ENCODE data around the gene CENPP. TPM values are rescaled to one million over a fixed set of nuclear protein-coding genes. Genes with fewer than 3 reads are reported as not detected.

Gene CENPP
- 11.4 TPM for total RNA-seq

DNA sequence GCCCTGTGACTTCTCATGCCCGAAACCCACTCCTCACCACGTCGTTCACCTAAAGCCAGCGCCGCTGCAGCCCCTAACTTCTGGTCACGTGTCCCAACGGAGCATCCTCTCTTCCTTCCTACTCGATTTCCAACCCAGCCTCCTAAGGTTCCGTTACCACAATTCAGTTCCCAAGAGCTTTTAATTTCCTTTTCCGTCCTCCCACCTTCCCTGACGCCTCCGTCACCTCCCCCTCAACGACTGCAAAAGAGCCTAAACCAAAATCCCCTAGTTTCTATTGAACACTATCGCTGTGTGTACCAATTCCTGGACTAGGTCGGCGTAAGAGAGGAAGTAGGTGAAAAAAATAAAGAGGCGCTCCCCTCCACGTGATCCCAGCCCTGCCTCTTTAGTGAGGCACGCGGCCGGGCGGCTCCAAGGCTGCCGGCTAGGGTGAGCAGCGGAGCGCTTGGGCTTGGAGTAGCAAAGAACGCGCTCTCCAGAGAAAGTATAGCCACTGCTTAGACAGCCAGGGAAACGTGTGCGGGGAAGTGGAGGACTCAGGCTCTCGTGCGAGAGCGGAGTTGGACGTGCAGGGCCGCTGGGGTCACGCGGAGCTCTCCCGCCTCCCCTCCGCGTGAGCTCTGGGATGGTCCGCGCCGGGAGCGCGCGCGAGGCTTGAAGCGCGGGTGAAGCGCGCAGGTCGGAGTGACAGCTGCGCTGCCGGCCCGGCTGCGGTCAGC is at the start of gene CENPP, which contains the start of gene NOL8:
Gene CENPP, plus strand, starts transcription at position 685 of the 722 bp plus-strand sequence.
Gene NOL8, minus strand, starts transcription at position 82 of the 722 bp plus-strand sequence. CDS start 1,189 bp downstream, outside the sequence.

DNA sequence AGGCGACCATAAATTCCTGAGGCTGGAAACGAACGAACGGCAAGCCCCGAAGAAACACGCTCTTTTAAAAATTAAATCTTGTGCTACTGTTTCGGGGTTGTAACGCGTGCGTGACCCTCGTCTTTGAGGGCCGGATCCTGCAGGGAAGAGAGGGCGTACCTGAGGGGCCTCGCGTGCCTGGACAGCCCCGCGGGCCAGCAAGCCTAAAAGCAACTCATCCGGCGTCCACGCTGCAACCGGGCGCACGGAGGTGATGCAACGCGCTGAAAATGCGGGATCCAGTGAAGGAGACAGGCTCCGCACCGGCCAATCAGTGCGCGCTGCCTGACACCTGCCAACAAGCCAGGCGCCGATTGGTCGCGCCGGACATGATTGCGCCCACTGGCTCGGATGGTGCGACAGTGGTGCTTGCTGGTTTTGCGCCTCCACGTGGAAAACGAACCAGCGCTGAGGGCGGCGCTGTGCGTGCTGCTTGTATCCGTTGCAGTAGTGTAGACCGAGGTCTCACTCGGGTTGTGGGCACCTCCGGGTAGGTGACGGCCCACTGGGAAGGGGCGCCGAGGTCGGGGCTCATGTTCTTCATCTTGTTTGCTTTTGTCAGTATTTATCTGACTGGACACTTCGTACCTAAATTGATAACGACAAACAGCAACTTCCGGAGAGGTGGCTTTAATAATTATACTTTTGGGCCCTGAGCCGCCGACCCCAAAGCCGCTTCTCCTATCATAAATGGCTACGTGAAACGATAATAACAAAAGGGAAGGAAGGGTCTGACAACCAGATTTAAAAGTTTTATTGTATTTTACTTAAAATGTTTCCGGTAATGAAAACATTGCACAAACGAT is 32.1 kb upstream of the CENPP start, which contains the start of gene IARS1:
Gene IARS1, minus strand, starts transcription at position 246 of the 845 bp plus-strand sequence. CDS start 4,278 bp downstream, outside the sequence.

DNA sequence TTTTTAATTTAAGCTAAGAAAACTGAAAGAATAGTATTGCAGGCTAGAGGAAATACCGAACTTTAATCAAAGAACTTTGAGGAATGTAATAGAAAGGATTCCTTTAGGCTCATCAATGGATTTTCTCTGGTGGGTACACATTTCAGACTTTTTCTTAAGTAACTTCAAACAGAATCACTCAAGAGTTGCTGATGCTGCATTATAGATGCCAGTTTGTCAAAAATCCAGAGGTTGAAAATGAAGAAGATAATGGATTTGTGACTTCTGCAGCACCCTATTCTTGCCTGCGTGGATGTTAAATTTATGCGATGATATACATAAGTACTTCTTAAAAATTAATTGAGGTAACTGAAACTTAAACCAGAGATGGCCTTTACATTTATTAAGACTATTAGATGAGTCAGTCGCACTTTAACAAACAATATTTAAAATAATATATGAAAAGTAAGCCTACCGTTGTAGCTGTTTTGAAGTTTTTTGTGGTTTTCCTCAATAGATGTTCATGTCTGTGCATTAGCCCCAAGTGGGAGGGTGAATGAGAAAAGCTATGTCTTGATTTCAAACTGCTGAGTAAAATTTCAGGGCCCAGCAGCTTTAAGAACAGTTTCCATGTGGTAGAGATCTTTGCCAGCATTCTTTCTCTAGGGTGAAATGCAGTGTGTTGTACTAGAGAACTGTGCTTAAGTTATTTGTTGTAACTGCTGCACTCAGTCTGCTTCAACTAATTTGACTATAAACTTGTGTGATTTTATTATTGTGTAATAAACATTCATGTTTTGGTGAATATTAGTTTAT is 78.5 kb downstream of the CENPP start, which contains the start of gene OGN:
Gene OGN, minus strand, starts transcription at position 537 of the 795 bp plus-strand sequence. CDS start 1,171 bp downstream, outside the sequence.

DNA sequence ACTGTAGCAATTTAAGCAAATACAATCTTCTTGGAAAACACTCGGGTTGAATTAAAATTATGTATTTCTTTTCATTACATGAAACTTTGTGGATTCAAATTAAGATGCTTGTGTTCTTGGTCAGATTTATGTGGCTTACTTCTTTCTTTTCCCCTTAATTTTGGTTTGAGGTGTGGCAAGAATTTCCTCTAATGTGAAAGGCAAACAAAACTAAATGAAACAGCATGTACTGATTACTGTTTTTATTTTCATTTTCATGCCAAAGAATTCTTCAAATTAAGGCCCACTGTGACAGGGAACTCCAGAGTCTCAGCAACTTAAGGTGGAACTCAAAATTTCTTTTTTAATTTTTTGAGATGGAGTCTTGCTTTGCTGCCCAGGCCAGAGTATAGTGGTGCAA is 98.6 kb downstream of the CENPP start, which contains the start of gene OMD:
Gene OMD, minus strand, starts transcription at position 132 of the 400 bp plus-strand sequence. CDS start 6,913 bp downstream, outside the sequence.

DNA sequence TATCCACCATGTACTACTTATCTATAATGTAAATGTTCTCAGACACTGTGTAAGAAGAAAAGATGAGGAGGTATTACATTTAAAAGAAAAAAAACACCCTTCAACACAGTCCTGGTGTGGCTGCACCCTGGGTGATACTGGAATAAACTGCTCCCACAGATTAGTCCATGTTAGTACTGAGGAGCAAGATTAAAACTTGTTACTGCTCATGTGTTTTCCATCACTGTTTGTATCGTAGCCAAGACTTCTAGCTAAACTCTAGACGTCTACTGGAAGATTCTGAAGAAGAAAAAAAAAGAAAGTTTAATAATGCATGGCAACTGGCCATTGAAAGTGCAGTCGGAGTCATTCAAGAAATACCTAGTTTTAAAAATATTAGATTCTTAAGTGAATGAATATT is 156.6 kb downstream of the CENPP start, which contains the start of gene ASPN:
Gene ASPN, minus strand, starts transcription at position 178 of the 400 bp plus-strand sequence.

DNA sequence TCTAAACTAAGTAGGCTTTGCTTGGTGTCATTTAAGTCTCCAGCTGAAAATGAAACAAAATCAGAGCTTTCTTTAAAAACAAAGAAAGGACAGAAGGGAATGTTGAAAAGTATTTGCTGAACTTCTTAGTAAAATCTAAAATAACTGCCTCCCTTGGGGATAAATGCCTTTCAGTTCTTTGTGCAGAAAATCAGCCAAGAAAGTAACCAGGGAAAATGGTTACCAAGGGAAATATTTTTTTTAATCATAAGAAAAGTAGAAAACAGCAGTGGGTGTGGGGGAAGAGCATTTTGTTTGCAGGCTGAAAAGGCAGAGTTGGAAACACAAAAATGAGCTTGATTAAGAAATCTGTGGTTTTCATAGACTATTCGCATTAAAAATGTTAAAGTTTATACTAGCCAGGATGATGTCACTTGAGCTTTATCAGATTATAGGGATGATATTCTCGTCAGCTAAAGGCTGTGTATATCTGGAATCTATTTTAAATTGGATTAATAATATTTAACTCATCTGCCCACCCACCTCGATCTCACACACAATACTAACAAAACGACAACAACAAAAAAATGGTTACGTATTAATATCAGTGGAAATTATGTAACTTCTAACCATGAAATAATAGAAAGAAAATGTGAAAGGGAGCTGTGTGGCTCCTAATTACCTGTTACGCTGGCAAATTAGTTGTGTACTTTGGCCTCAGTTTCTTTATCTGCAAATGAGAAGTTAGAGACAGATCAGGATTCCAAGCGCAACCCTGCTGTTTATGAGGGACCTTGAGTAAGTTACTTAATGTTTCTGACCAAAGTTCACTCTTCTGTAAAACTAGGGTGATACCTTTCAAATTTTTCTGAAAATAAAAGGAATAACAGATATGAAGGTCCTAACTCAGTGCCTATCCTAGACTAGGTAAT is 210.4 kb downstream of the CENPP start, which contains the start of gene ECM2:
Gene ECM2, minus strand, starts transcription at position 51 of the 911 bp plus-strand sequence. CDS start 13,124 bp downstream, outside the sequence.

Other genes starting within 250 kb of the CENPP start
- 102 TPM for gene SPTLC1, start 210.5 kb upstream of the CENPP start, total RNA-seq
- gene IARS1, start 32.3 kb upstream of the CENPP start, total RNA-seq: 153 TPM
- gene NOL8, start 603 bp upstream of the CENPP start, total RNA-seq: 42.9 TPM
- gene OGN, start 78.6 kb downstream of the CENPP start, total RNA-seq: 296 TPM
- 34.4 TPM for gene OMD, start 98.5 kb downstream of the CENPP start, total RNA-seq
- 81.0 TPM for gene ASPN, start 156.6 kb downstream of the CENPP start, total RNA-seq
- 29.1 TPM for gene ECM2, start 210.0 kb downstream of the CENPP start, total RNA-seq